Measurements from ENCODE around the gene LRRC8E. TPM values are rescaled to one million over a fixed set of nuclear protein-coding genes. Genes with fewer than 3 reads are reported as not detected.
"Not testable (repeated sequence)": the region's sequence is repeated elsewhere in the genome, so short reads cannot be mapped to it uniquely, and the experiment has no call there.

LRRC8E gene
- total RNA-seq, 1 donor from 2014 or later: 6.6 TPM

DNA sequence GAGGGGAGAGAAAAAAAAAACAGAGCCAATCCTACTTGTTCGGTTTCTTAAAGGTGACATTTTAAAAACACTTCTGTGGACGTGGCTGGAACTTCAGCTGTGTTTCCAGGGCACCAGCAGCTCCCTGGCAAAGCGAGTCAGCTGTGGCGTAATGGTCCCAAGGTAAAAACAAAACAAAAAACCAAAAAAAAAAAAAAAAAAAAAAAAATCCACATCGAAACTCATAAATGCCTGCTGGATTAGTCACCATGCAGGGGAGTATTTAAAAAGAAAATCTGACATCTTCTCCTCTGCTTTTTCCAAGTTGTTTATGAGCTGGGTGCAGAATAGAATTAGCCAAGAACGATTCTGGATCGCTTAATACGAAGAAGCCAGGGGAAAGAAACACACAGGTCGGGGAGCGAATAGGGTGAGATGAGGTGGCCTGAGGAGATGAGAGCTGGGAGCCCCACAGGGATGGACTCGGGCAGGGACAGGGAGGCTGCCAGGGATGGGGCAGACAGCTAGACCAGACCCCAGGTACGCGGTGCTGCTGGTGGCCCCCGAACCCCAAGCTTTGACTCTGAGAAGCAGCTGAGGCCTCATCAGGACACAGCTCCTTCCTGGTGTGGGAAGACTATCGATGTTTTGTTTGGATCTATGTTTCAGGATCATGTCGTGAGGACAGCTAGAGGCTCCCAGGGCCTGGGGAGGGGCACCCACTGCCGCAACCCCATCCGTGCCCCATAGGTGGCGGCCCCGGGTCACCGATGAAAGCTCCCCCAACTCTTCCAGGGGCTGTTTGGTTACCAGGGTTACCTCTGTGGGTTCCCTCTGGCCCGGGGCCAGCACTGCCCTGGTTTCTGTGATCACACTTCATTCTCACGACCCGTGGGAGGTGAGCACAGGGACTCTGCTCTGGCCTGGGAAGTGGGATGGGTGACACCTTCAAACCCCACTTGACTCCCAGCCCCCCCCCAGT is 40.7 kb downstream of the LRRC8E start:
- ATAC-seq: no peak
- Histone ChIP-seq H3K4me3 (peak overlapping the region; percentile 1), H3K27ac (peak overlapping the region; percentile 62), H3K36me3 (peaks cover 38% of the 10 kb centered on the region), H3K9me3 (no peaks in the 10 kb centered on the region), H3K27me3 (ENCODE audit: low read depth) (no peaks in the 10 kb centered on the region), H3K4me1 (peaks cover 25% of the 10 kb centered on the region)
- TF ChIP-seq, protein P1, sequence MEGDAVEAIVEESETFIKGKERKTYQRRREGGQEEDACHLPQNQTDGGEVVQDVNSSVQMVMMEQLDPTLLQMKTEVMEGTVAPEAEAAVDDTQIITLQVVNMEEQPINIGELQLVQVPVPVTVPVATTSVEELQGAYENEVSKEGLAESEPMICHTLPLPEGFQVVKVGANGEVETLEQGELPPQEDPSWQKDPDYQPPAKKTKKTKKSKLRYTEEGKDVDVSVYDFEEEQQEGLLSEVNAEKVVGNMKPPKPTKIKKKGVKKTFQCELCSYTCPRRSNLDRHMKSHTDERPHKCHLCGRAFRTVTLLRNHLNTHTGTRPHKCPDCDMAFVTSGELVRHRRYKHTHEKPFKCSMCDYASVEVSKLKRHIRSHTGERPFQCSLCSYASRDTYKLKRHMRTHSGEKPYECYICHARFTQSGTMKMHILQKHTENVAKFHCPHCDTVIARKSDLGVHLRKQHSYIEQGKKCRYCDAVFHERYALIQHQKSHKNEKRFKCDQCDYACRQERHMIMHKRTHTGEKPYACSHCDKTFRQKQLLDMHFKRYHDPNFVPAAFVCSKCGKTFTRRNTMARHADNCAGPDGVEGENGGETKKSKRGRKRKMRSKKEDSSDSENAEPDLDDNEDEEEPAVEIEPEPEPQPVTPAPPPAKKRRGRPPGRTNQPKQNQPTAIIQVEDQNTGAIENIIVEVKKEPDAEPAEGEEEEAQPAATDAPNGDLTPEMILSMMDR (IDR thresholded peaks at IDR 0.05): peak; percentile 21
- peak; percentile 61 for DNase-seq
- intact Hi-C loops (cut with DNase I): no loop called here

DNA sequence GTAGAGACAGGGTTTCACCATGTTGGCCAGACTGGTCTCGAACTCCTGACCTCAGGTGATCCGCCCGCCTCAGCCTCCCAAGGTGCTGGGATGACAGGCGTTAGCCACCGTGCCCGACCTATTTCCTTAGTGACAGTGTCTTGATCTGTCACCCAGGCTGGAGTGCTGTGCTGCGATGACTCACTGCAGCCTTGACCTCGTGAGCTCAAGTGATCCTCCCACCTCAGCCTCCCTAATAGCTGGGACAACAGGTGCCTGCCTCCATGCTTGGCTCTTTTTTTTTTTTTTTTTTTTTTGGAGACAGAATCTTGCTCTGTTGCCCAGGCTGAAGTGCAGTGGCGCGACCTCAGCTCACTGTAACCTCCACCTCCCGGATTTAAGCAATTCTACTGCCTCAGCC is 41.7 kb downstream of the LRRC8E start:
- H3K9me3 ChIP-seq; ATAC-seq; DNase-seq; intact Hi-C loops (cut with DNase I); H3K27ac ChIP-seq; H3K27me3 ChIP-seq (ENCODE audit: low read depth); H3K4me3 ChIP-seq: not testable (repeated sequence)
- H3K36me3 ChIP-seq: peaks cover 48% of the 10 kb centered on the region
- peaks cover 21% of the 10 kb centered on the region for H3K4me1 ChIP-seq

DNA sequence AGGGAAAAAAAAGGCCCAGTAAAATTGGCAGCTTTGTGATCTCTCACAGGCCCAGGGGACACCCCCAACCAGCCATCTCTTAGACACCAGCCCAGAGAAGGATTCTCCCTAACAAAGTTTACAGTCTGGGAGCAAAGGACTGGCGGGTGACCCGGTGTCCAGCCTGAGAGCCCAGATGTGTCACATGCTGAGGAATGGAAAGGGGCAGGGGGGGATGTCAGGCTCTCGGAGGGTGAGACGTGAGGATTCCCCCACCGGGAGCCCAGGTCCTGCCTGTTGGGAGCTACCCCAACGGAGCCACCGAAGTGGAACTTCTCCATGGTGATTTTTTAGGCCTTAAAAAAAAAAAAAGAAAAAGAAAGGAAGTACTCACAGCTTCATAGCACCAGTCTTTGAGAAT is 42.5 kb downstream of the LRRC8E start:
- ATAC-seq (no peak), DNase-seq (no peak)
- peaks cover 56% of the 10 kb centered on the region for H3K36me3 ChIP-seq

DNA sequence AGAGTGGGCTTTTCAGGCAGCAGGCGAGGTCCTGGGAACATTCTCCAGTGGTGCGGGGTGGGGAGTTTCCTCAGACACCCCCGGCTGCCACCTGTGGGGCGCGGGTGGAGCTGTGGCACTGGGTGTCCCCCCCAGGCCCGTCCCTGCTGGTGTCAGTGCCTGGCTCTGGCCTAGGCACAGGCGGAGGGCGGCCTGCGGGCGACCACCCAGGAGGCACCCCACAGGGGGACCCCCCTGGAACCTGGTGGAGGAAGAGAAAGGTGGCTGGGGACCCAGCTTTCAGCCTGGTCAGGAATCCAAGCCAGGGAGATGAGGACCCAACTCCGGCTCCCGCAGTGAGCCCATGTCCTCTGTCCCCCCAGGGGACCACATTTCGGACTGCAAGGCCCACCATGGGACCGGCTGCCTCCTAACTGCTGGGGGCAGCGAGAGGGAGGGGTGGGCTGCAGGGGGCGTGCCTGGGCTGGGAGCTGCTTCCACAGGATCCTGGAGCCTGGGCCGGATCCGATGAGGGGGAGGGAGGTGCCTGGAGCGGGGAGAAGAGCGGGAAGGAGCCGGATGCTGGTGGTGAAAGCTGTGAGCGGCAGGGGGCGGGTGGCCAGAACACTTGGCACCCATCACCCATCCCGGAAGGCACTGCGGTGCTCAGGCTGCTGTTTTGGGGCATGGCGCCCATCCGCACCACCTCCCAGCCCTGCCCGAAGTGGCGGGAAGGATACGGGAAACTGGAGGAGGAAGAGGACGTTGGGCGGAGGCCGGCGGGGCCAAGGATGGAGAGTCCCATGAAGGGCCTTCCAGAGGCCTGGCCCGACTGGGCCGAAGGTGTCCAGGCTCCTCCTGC is 43.1 kb downstream of the LRRC8E start:
- intact Hi-C loops (cut with DNase I): no loop called here
- no peak overlapping the region for H3K4me3 ChIP-seq
- peak; percentile 43 for DNase-seq
- peaks cover 62% of the 10 kb centered on the region for H3K36me3 ChIP-seq
- H3K27ac ChIP-seq: peak overlapping the region; percentile 36
- no peaks in the 10 kb centered on the region for H3K9me3 ChIP-seq
- TF ChIP-seq, protein P1 (IDR thresholded peaks at IDR 0.05): no peak
- no peak for ATAC-seq
- H3K4me1 ChIP-seq: peaks cover 13% of the 10 kb centered on the region
- H3K27me3 ChIP-seq (ENCODE audit: low read depth): no peaks in the 10 kb centered on the region

More for the DNA sequence above, 42.5 kb downstream of the LRRC8E start:
- intact Hi-C loops (cut with DNase I): no loop called here
- Histone ChIP-seq H3K27me3 (ENCODE audit: low read depth) (no peaks in the 10 kb centered on the region), H3K9me3 (no peaks in the 10 kb centered on the region), H3K4me3 (no peak overlapping the region), H3K27ac (no peak overlapping the region), H3K4me1 (peaks cover 17% of the 10 kb centered on the region)
- TF ChIP-seq, protein P1 (IDR thresholded peaks at IDR 0.05): no peak

DNA sequence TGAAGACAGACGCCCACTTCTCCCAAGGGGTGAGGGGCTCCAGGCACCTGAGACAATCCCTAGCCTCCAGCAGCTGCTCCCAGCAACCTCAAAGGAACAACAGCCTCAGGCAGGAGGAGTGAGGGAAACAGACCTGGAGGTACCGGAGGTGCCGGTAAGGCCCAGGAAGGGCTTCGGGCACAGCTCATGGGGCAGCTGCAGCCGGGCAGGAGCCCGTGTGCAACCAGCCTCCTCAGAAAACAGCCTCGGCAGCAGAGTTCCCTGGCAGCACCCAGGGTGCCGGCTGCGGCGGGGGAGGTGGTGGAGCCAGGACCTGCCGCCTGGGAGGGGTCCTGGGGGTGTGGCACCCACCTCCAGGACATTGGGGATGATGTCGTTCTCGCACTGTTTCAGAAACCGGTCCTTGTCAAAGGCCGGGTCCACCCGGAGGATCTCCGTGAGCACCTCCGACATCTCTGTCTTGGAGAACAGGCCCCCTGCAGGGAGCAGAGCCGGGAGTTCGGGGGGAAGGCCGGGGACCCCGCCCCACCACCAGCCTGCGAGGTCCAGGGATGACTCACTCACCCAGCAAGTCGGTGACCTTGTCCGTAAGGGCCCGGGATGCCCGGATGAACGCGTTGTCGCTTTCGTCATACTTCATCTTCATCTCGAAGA is 44.1 kb downstream of the LRRC8E start:
- H3K27ac ChIP-seq: no peak overlapping the region
- peaks cover 72% of the 10 kb centered on the region for H3K36me3 ChIP-seq
- peaks cover 7% of the 10 kb centered on the region for H3K4me1 ChIP-seq
- H3K4me3 ChIP-seq: no peak overlapping the region
- DNase-seq: no peak
- ATAC-seq: no peak
- intact Hi-C loops (cut with DNase I): no loop called here
- TF ChIP-seq, protein P1 (IDR thresholded peaks at IDR 0.05): no peak
- H3K27me3 ChIP-seq (ENCODE audit: low read depth): no peaks in the 10 kb centered on the region
- H3K9me3 ChIP-seq: no peaks in the 10 kb centered on the region
